ENCODE data around the gene BEST1. TPM values are rescaled to one million over a fixed set of nuclear protein-coding genes. Genes with fewer than 3 reads are reported as not detected.

Gene BEST1
- total and polyA plus RNA-seq, 8 donors, result 3.8 to 14.6 (median 6.6) TPM

DNA sequence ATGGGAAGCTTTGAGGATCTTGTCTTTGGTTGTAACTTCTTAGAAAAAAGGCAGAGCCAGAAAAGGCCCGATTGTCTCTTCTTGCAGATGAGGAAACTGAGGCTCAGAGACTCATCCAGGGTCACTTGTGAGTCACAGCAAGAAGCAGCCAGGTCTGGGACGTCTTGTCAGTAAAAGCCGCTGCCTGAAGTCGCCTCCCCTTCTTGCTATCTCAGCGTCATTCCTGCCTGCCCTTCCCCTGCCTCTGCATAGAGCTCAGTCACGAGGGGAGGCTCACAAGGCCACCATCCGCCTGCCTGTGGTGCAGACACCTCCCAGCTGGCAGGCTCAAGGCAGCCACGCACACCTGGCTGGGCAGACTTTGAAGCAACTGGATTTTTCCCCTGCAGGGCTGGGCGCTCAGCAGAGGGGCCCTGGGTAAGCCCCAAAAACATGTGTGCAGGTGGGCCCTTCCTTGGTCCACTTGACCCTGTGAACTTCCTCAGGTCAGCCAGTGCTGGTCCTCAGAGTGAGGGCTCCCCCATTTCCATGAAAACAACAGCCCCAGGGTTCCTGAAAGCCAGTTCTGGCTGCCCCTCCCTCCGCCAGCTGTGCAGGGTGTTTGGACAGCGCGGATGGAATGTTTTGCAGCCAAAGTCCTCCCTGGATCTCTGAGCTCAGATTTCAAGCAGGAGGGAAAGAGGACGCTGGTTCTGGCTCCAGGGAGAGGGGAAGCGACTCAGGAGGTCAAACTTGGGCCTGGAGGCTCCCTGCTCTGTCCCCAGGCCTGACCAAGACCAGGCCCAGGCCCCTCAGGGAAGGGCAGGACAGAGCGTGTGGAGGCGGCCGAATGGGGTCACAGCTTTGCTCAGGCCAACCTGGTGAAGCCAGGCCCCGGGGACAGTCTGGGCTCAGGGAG is 26.7 kb upstream of the BEST1 start:
- Histone ChIP-seq H3K27ac (peak overlapping the region; percentile 41 to 75), H3K9me3 (no peaks in the 10 kb centered on the region), H3K27me3 (peaks cover 0 to 22% of the 10 kb centered on the region in 2 donors), H3K4me1 (peaks cover 12 to 17% of the 10 kb centered on the region in 2 donors), H3K36me3 (no peaks in the 10 kb centered on the region), H3K4me3 (no peak overlapping the region)
- DNase-seq (peak; percentile 57 to 84 (median 74)), ATAC-seq (peak; percentile 72)
- intact Hi-C loops (cut with DNase I), result no loop called here
- TF ChIP-seq, protein P1, sequence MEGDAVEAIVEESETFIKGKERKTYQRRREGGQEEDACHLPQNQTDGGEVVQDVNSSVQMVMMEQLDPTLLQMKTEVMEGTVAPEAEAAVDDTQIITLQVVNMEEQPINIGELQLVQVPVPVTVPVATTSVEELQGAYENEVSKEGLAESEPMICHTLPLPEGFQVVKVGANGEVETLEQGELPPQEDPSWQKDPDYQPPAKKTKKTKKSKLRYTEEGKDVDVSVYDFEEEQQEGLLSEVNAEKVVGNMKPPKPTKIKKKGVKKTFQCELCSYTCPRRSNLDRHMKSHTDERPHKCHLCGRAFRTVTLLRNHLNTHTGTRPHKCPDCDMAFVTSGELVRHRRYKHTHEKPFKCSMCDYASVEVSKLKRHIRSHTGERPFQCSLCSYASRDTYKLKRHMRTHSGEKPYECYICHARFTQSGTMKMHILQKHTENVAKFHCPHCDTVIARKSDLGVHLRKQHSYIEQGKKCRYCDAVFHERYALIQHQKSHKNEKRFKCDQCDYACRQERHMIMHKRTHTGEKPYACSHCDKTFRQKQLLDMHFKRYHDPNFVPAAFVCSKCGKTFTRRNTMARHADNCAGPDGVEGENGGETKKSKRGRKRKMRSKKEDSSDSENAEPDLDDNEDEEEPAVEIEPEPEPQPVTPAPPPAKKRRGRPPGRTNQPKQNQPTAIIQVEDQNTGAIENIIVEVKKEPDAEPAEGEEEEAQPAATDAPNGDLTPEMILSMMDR (IDR thresholded peaks at IDR 0.05), result no peak

DNA sequence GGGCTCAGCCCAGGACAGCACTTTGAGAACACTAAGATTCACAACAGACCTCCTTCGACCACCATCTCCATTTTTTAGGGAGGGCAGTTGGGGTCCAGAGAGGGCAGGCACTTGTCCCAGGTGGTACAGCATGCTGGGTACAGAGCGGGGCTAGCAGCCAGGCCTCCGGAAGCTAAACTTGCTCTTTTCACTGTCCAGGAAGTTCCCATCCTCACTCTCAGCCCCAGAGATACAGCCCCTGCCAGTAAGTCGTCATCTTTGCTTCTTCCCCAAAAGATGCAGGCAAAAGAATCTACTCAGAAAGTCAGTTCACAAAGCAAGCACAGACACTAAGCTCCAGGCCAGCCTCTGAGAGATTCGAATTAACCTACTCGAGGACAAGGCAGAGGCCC is 26.1 kb upstream of the BEST1 start:
- peaks cover 12 to 16% of the 10 kb centered on the region in 2 donors for H3K4me1 ChIP-seq

DNA sequence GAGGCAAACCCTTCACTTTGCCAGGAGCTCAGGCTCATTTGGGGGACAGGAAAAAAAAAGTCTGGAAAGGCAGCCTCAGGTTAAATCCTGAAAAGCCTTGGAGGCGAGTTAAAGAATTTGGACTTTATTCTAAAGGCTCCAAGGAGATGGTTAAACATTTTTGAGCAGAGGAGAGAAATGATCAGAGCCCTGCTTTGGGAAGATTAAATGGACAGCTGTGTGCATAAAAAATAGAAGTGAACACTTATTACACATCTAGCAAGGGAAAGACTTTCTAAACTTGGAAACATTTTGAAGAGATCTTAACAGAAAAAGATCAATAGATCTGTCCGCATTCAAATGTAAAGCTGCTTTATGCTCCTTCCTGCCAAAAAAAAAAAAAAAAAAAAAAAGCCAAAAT is 24.4 kb upstream of the BEST1 start:
- no peak overlapping the region for H3K27ac ChIP-seq
- no peak for DNase-seq
- peaks cover 12 to 16% of the 10 kb centered on the region in 2 donors for H3K4me1 ChIP-seq
- TF ChIP-seq, protein P1 (IDR thresholded peaks at IDR 0.05), result no peak
- no peaks in the 10 kb centered on the region for H3K36me3 ChIP-seq
- intact Hi-C loops (cut with DNase I), result no loop called here
- H3K4me3 ChIP-seq, result no peak overlapping the region
- no peaks in the 10 kb centered on the region for H3K9me3 ChIP-seq
- ATAC-seq, result no peak
- no peaks in the 10 kb centered on the region for H3K27me3 ChIP-seq

More for the DNA sequence above, 26.1 kb upstream of the BEST1 start:
- H3K27ac ChIP-seq, result peak overlapping the region; percentile 33 to 75
- no peak for DNase-seq
- H3K27me3 ChIP-seq, result peaks cover 0 to 15% of the 10 kb centered on the region in 2 donors
- no peak for ATAC-seq
- intact Hi-C loops (cut with DNase I), result no loop called here
- H3K36me3 ChIP-seq, result no peaks in the 10 kb centered on the region
- TF ChIP-seq, protein P1 (IDR thresholded peaks at IDR 0.05), result no peak
- no peak overlapping the region for H3K4me3 ChIP-seq
- H3K9me3 ChIP-seq, result no peaks in the 10 kb centered on the region

DNA sequence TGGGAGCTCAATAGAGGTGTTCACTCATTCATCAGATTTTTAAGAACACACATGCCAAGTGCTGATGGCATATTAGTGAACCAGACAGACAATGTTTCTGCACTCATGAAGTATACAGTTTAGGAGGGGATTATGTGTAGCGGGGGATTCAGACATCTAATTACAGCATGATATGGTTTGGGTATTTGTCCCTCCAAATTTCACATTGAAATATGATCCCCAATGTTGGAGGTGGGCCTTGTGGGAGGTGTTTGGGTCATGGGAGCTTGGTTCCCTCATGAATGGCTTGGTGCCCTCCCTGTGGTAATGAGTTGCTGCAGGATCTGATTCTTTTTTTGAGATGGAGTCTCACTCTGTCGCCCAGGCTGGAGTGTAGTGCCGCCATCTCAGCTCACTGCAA is 23.9 kb upstream of the BEST1 start:
- Histone ChIP-seq H3K4me3 (no peak overlapping the region), H3K27me3 (no peaks in the 10 kb centered on the region), H3K9me3 (no peaks in the 10 kb centered on the region), H3K36me3 (no peaks in the 10 kb centered on the region), H3K27ac (no peak overlapping the region), H3K4me1 (peaks cover 12 to 16% of the 10 kb centered on the region in 2 donors)
- TF ChIP-seq, protein P1 (IDR thresholded peaks at IDR 0.05), result no peak
- DNase-seq (no peak), ATAC-seq (no peak)
- intact Hi-C loops (cut with DNase I), result no loop called here

DNA sequence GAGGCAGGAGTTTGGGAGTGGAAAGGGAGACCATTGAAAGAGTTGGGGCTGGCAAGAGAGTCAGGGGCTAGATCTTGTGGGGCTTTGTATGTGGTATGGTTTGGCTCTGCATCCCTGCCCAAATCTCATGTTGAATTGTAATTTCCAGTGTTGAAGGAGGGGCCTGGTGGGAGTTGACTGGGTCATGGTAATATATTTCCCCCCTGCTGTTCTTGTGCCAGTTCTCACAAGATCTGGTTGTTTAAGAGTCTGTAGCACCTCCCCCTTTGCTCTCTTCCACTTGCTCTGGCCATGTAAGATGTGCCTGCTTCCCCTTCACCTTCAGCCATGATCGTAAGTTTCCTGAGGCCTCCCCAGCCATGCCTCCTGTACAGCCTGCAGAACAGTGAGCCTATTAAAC is 22.6 kb upstream of the BEST1 start:
- Histone ChIP-seq H3K9me3 (no peaks in the 10 kb centered on the region), H3K27ac (no peak overlapping the region), H3K4me3 (no peak overlapping the region), H3K4me1 (peaks cover 7 to 11% of the 10 kb centered on the region in 2 donors), H3K27me3 (no peaks in the 10 kb centered on the region), H3K36me3 (no peaks in the 10 kb centered on the region)
- ATAC-seq, result no peak
- no peak for DNase-seq
- intact Hi-C loops (cut with DNase I), result no loop called here
- TF ChIP-seq, protein P1 (IDR thresholded peaks at IDR 0.05), result no peak

Data from left lung (tissue), 10 donors.